Stomach (tissue), 19 donors: Measurements from ENCODE around the gene SRSF6. TPM values are rescaled to one million over a fixed set of nuclear protein-coding genes. Genes with fewer than 3 reads are reported as not detected.

Experiments used
- DNase-seq, 2 donors: peaks; one replicate each; pipeline versions ENCODE4 v3.0.0 to v3.0.0-alpha.2; 2013 to 2019
- H3K27ac ChIP-seq, 5 donors: fragments of 200-600 bp in 4 of 5; sonication (generic) in 4 of 5; one replicate each; pipeline ENCODE4 v1.5.1; 2013 to 2019; ENCODE audit warnings: mild to moderate bottlenecking in 1 of 5, moderate library complexity in 1 of 5
- H3K27me3 ChIP-seq, 3 donors: fragments of 200-600 bp; sonication (generic); one replicate each; pipeline ENCODE4 v1.5.1; 2017 to 2019; ENCODE audit warnings: mixed run types in 1 of 3
- H3K36me3 ChIP-seq, 4 donors: fragments of 200-600 bp; sonication (generic); 1 replicate in 3 of 4; 2 replicates in 1 of 4; pipeline ENCODE4 v1.5.1; 2016 to 2019
- H3K4me1 ChIP-seq, 4 donors: fragments of 200-600 bp; sonication (generic); one replicate each; pipeline ENCODE4 v1.5.1; 2016 to 2019
- H3K4me3 ChIP-seq, 4 donors: fragments of 200-600 bp; sonication (generic) in 3 of 4; one replicate each; pipeline ENCODE4 v1.5.1; 2016 to 2019; ENCODE audit warnings: mild to moderate bottlenecking in 1 of 4
- H3K9me3 ChIP-seq, 4 donors: fragments of 200-600 bp; sonication (generic); one replicate each; pipeline ENCODE4 v1.5.1; 2016 to 2019
- EP300 ChIP-seq: sonication (generic); formaldehyde crosslinking; IDR thresholded peaks from one replicate; pipeline ENCODE4 v1.6.1; 2017; ENCODE audit warnings: antibody characterized with exemption
- POLR2A ChIP-seq, 4 donors: fragments of 450-650 bp; IDR thresholded peaks; one replicate each; pipeline ENCODE4 v1.6.1; 2016; ENCODE audit warnings: antibody characterized with exemption in 4 of 4, control low read depth in 2 of 4, mild to moderate bottlenecking in 1 of 4, moderate library complexity in 1 of 4
- POLR2AphosphoS5 ChIP-seq, 3 donors: sonication (generic); formaldehyde crosslinking; IDR thresholded peaks; one replicate each; pipeline ENCODE4 v1.6.1; 2016; ENCODE audit warnings: antibody characterized with exemption in 3 of 3
- WGBS, 5 donors: extraction: QIAGEN DNeasy Blood & Tissue Kit in 3 of 5; methylation state at CpG; one replicate each; pipeline versions ENCODE4 v1.1.5 to v1.1.7; 2013 to 2018; 5-methylcytosine and 5-hydroxymethylcytosine counted together
- intact Hi-C: fragments of 100-400 bp; cut with DNase I; formaldehyde crosslinking; loops from one replicate; pipeline ENCODE4 v1.15.1; 2023; ENCODE audit warnings: low total_unique reads
- long read RNA-seq, 10 donors: transcript quantifications; one replicate each; lab custom pipeline, GENCODE V29; 2026
- polyA plus RNA-seq, 3 donors: library from polyadenylated mRNA; stranded (reverse); fragments of 200-250 nt; gene quantifications; one replicate each; pipeline ENCODE4 v1.2.3, GENCODE V29; 2013
- total RNA-seq, 5 donors: library from RNA; depleted of rRNA; stranded (reverse); fragments of >200 nt; gene quantifications; one replicate each; pipeline versions ENCODE4 v1.1.0 to v1.2.3, GENCODE V29; 2014 to 2016
- TF ChIP-seq, protein P1 (sequence below), 7 experiments: fragments of 450-650 bp in 4 of 7; fragments of 200-600 bp in 3 of 7; sonication (generic) in 3 of 7; IDR thresholded peaks; one replicate each; pipeline ENCODE4 v1.5.1; 2016 to 2019; ENCODE audit warnings: antibody characterized with exemption in 7 of 7, control low read depth in 2 of 7, mild to moderate bottlenecking in 1 of 7
- donor health status: healthy with polysubstance abuse.
- donor health status: Bipolar disorder and iron deficiency.
- donor health status: healthy.

The SRSF6 gene
- total RNA-seq: 100 to 1,000 TPM in 1 of 5 donors, 10 to 100 TPM in 4; 22.8 to 109 (median 71.0) TPM
- 10 to 100 TPM; 38.7 to 72.1 (median 46.7) TPM for polyA plus RNA-seq
- long read RNA-seq, donor 1, partial matches to known transcripts: 0 of 2 reads
- long read RNA-seq, donor 1, other reads (novel, unspliced or antisense): 0 of 2 reads
- long read RNA-seq, donor 2, full-length matches to known transcripts: 10 of 15 reads
- long read RNA-seq, donor 2, partial matches to known transcripts: 5 of 15 reads
- long read RNA-seq, donor 2, other reads (novel, unspliced or antisense): 0 of 15 reads
- long read RNA-seq, donor 3, full-length matches to known transcripts: 12 of 12 reads
- long read RNA-seq, donor 3, partial matches to known transcripts: 0 of 12 reads
- long read RNA-seq, donor 3, other reads (novel, unspliced or antisense): 0 of 12 reads
- long read RNA-seq, donor 4, full-length matches to known transcripts: 2 of 2 reads
- long read RNA-seq, donor 4, partial matches to known transcripts: 0 of 2 reads
- long read RNA-seq, donor 4, other reads (novel, unspliced or antisense): 0 of 2 reads
- long read RNA-seq, donor 5, full-length matches to known transcripts: 13 of 25 reads
- long read RNA-seq, donor 5, partial matches to known transcripts: 6 of 25 reads
- long read RNA-seq, donor 5, other reads (novel, unspliced or antisense): 6 of 25 reads
- long read RNA-seq, donor 6, full-length matches to known transcripts: 22 of 48 reads
- long read RNA-seq, donor 6, partial matches to known transcripts: 14 of 48 reads
- long read RNA-seq, donor 6, other reads (novel, unspliced or antisense): 12 of 48 reads
- long read RNA-seq, donor 7, full-length matches to known transcripts: 8 of 8 reads
- long read RNA-seq, donor 7, partial matches to known transcripts: 0 of 8 reads
- long read RNA-seq, donor 7, other reads (novel, unspliced or antisense): 0 of 8 reads
- long read RNA-seq, donor 8, full-length matches to known transcripts: 14 of 14 reads
- long read RNA-seq, donor 8, partial matches to known transcripts: 0 of 14 reads
- long read RNA-seq, donor 8, other reads (novel, unspliced or antisense): 0 of 14 reads
- long read RNA-seq, donor 9, full-length matches to known transcripts: 9 of 15 reads
- long read RNA-seq, donor 9, partial matches to known transcripts: 6 of 15 reads
- long read RNA-seq, donor 9, other reads (novel, unspliced or antisense): 0 of 15 reads
- long read RNA-seq, donor 10, full-length matches to known transcripts: 5 of 5 reads
- long read RNA-seq, donor 10, partial matches to known transcripts: 0 of 5 reads
- long read RNA-seq, donor 10, other reads (novel, unspliced or antisense): 0 of 5 reads

DNA sequence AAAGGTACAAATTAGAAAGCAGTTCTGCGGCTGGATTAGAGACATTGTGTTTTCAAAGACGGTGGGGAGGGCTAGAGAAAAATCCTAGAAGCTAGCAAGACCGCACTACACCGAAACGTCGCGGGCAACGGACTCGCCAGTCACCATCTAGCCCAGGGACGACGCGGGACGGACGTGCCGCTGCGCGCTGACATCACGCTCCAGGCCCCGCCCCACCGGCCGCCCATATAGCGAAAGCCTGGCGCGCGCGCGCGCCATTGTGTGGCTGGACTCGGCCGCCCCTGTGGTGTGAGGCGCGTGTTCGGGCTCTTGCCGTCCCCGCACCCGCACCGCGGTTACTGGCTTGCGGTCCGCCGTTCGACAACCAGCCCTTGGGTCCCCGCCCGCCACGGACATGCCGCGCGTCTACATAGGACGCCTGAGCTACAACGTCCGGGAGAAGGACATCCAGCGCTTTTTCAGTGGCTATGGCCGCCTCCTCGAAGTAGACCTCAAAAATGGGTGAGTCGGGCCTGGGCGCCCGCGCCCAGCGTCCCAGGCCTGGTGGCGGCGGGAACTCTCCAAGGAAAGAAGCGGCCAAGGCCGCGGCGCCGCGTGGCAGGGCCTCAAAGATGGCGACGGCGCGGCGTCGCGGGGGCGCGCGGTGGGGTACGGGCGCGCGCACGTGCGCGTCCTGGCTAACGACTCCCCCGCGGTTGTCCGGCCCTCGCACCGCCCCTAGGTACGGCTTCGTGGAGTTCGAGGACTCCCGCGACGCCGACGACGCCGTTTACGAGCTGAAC, at the start of gene SRSF6:
SRSF6 (plus strand) TSS at position 257 of the 782 bp plus-strand sequence; CDS start at position 395, 138 bp downstream.
- Histone ChIP-seq H3K27me3 (peaks cover 0 to 7% (median 0%) of the 10 kb centered on the region in 3 donors), H3K36me3 (peaks cover 29 to 40% (median 39%) of the 10 kb centered on the region in 4 donors), H3K4me3 (peak within 1 kb of the TSS; percentile 93 to 99 (median 96)), H3K4me1 (peaks cover 13 to 49% (median 38%) of the 10 kb centered on the region in 4 donors), H3K9me3 (no peaks in the 10 kb centered on the region), H3K27ac (peak within 1 kb of the TSS; percentile 99 to 100 (median 100))
- intact Hi-C loops: no loop called here
- TF ChIP-seq, protein P1, sequence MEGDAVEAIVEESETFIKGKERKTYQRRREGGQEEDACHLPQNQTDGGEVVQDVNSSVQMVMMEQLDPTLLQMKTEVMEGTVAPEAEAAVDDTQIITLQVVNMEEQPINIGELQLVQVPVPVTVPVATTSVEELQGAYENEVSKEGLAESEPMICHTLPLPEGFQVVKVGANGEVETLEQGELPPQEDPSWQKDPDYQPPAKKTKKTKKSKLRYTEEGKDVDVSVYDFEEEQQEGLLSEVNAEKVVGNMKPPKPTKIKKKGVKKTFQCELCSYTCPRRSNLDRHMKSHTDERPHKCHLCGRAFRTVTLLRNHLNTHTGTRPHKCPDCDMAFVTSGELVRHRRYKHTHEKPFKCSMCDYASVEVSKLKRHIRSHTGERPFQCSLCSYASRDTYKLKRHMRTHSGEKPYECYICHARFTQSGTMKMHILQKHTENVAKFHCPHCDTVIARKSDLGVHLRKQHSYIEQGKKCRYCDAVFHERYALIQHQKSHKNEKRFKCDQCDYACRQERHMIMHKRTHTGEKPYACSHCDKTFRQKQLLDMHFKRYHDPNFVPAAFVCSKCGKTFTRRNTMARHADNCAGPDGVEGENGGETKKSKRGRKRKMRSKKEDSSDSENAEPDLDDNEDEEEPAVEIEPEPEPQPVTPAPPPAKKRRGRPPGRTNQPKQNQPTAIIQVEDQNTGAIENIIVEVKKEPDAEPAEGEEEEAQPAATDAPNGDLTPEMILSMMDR (IDR thresholded peaks at IDR 0.05): no peak
- TF ChIP-seq POLR2A (IDR thresholded peaks at IDR 0.05) (peak in 2 of 4 donors; percentile 79 to 95), POLR2AphosphoS5 (IDR thresholded peaks at IDR 0.05) (peak; percentile 49 to 99 (median 99))
- peak; percentile 97 to 98 for DNase-seq
- WGBS, 5 donors: 0 to 1% (median 0%) methylated on average over 26 to 101 of the region's 101 CpGs

DNA sequence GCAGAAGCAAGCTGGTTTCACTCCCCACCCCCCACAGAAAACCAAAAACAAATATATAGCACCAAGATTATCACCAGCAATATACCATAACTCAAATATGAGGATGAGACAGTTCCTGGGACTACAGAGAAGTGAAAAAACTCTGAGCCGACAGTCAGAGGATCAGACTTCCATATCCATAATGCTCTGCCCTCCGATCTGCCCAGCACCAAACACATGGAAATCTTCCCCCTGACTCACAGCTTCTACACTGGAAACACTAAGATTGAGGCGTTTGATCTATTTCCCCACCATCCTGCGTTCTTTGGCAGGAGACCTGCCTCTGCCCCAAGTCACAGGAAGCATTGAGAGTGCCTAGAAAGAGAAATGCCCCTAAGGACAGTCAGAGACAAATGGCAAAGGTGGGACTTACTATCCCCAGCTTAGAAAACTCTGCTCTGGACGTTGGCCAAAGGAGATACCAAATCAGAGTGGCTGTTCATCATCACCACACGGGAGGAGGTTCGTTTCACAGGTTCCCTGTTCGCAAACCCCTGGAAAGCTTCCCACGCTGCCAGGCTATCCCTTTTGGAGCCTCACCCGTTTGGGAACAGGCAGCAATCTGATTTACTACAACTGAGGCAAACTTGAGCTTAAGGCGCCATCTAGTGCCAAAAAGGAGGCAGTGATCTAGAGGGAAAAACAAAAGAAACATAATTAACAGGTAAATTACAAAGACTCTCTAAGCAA, 48.7 kb upstream of the SRSF6 start:
- Histone ChIP-seq H3K27ac (no peak overlapping the region), H3K9me3 (peaks cover 0 to 22% (median 14%) of the 10 kb centered on the region in 4 donors), H3K27me3 (peaks cover 0 to 24% (median 4%) of the 10 kb centered on the region in 3 donors), H3K4me1 (no peaks in the 10 kb centered on the region), H3K4me3 (no peak overlapping the region), H3K36me3 (no peaks in the 10 kb centered on the region)
- intact Hi-C loops: no loop called here
- WGBS, 5 donors: 22 to 35% (median 30%) methylated on average over 11 of the region's 11 CpGs
- TF ChIP-seq, protein P1 (IDR thresholded peaks at IDR 0.05): peak in 2 of 7 experiments; percentile 13 to 14
- TF ChIP-seq EP300 (no peak), POLR2A (IDR thresholded peaks at IDR 0.05) (no peak), POLR2AphosphoS5 (IDR thresholded peaks at IDR 0.05) (no peak)
- peak in 1 of 2 donors; percentile 10 for DNase-seq

DNA sequence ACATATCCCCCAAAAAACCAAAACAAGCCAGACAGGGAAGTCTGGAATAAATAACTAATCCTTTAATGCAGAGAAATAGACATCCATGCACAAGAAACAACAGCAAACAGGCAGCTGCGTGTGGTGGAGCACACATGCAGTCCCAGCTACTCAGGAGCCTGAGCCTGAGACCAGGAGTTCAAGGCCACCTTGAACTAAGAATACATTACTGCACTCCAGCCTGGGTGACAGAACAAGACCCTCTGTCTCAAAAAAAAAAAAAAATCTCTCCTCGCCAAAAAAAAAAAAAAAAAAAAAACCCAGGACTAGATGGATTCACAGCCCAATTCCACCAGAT, 48.2 kb upstream of the SRSF6 start:
- Histone ChIP-seq H3K4me1 (no peaks in the 10 kb centered on the region), H3K4me3 (no peak overlapping the region), H3K36me3 (no peaks in the 10 kb centered on the region), H3K27ac (no peak overlapping the region), H3K27me3 (peaks cover 0 to 24% (median 4%) of the 10 kb centered on the region in 3 donors), H3K9me3 (peaks cover 0 to 22% (median 14%) of the 10 kb centered on the region in 4 donors)
- intact Hi-C loops: no loop called here
- no peak for DNase-seq
- TF ChIP-seq POLR2AphosphoS5 (IDR thresholded peaks at IDR 0.05) (no peak), EP300 (no peak), POLR2A (IDR thresholded peaks at IDR 0.05) (no peak)
- TF ChIP-seq, protein P1 (IDR thresholded peaks at IDR 0.05): no peak
- WGBS, 5 donors: 54 to 75% (median 68%) methylated on average over 1 to 2 of the region's 2 CpGs
